Breast epithelium (tissue), 3 donors: ENCODE results near the gene OSMR.

Experiments used
- POLR2A ChIP-seq: fragments of 450-650 bp; IDR thresholded peaks from one replicate; pipeline ENCODE4 v1.6.1; 2016; ENCODE audit warnings: antibody characterized with exemption, mild to moderate bottlenecking, moderate library complexity
- POLR2AphosphoS5 ChIP-seq, 3 donors: sonication (generic); formaldehyde crosslinking; IDR thresholded peaks; one replicate each; pipeline ENCODE4 v1.6.1; 2017; ENCODE audit warnings: antibody characterized with exemption in 3 of 3
- TF ChIP-seq, protein P1 (sequence below), 3 donors: fragments of 450-650 bp; IDR thresholded peaks; one replicate each; pipeline ENCODE4 v1.5.1; 2016 to 2017; ENCODE audit warnings: antibody characterized with exemption in 3 of 3, mild to moderate bottlenecking in 3 of 3, moderate library complexity in 3 of 3

DNA sequence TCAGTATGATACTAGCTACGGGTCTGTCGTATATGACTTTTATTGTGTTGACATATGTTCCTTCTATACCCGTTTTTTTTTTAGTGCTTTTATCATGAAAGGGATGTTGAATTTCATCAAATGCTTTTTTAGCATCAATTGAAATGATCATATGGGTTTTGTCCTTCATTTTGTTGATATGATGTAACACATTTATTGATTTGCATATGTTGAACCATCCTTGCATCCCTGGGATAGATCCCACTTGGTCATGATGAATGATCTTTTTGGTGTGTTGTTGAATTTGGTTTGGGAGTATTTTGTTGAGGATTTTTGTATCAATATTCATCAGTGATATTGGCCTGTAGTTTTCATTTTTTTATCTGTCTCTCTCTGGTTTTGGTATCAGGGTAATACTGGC lies 50.9 kb downstream of the OSMR start:
- TF ChIP-seq, protein P1, sequence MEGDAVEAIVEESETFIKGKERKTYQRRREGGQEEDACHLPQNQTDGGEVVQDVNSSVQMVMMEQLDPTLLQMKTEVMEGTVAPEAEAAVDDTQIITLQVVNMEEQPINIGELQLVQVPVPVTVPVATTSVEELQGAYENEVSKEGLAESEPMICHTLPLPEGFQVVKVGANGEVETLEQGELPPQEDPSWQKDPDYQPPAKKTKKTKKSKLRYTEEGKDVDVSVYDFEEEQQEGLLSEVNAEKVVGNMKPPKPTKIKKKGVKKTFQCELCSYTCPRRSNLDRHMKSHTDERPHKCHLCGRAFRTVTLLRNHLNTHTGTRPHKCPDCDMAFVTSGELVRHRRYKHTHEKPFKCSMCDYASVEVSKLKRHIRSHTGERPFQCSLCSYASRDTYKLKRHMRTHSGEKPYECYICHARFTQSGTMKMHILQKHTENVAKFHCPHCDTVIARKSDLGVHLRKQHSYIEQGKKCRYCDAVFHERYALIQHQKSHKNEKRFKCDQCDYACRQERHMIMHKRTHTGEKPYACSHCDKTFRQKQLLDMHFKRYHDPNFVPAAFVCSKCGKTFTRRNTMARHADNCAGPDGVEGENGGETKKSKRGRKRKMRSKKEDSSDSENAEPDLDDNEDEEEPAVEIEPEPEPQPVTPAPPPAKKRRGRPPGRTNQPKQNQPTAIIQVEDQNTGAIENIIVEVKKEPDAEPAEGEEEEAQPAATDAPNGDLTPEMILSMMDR (IDR thresholded peaks at IDR 0.05) = no peak
- TF ChIP-seq POLR2A (no peak), POLR2AphosphoS5 (IDR thresholded peaks at IDR 0.05) (no peak)
